Hair follicle dermal papilla cell (primary cell): ENCODE results near the gene MICB. TPM values are rescaled to one million over a fixed set of nuclear protein-coding genes. Genes with fewer than 3 reads are reported as not detected.

Experiments
- small RNA-seq: library from RNA; depleted of rRNA; stranded (forward); fragments of <200 nt; gene quantifications from one replicate; pipeline ENCODE3, GENCODE V24; 2012
- total RNA-seq: library from RNA; depleted of rRNA; stranded (reverse); fragments of >200 nt; gene quantifications from 2 replicates; pipeline ENCODE4 v1.2.3, GENCODE V29; 2012

The MICB gene
- total RNA-seq: 12.9 and 15.9 TPM in 2 replicates

DNA sequence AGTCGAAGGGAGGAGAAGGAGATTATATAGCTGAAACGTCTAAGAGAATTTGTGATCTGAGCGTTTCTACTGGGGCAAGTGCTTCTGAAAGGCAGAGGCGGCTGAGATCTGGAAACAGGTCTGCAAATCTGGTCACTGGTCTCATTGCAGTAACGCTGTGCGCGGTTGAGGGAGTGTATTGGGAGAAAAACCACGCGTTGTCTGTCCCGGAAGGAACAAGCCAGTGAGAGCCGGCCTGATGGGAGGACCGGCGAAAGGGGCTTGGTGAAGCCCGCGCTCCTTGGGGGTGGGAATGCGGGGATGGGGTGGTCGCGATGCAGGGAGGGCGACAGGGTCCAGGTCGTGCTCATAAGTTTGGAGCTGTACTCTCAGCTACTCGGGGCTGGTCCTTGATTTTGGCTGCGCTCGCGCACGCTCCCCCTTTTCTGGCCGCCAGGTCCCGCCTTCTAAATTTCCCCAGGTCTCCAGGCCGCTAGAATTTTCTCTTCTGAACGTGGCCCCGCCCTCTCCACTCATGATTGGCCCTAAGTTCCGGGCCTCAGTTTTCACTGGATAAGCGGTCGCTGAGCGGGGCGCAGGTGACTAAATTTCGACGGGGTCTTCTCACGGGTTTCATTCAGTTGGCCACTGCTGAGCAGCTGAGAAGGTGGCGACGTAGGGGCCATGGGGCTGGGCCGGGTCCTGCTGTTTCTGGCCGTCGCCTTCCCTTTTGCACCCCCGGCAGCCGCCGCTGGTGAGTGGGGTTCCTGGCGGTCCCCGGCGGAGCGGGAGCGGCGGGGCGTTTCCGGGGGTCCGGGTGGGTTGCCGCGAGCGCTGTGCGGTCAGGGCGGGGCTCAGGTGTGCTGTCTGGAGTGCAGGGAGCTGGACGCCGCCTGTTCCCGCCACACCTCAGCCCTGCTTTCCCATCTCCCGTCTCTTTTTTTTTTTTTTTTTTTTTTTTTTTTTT, at the start of gene MICB:
TSS of gene MICB (plus strand) at position 615 of the 946 bp plus-strand sequence. CDS start at position 664, 49 bp downstream.

GRCh38 chr6:31528821-31529328, 30.9 kb downstream of the MICB start, which contains the start of gene MCCD1:
Gene MCCD1, plus strand, starts transcription at chr6:31528962. Its CDS starts 53 bp downstream, at chr6:31529015.

DNA sequence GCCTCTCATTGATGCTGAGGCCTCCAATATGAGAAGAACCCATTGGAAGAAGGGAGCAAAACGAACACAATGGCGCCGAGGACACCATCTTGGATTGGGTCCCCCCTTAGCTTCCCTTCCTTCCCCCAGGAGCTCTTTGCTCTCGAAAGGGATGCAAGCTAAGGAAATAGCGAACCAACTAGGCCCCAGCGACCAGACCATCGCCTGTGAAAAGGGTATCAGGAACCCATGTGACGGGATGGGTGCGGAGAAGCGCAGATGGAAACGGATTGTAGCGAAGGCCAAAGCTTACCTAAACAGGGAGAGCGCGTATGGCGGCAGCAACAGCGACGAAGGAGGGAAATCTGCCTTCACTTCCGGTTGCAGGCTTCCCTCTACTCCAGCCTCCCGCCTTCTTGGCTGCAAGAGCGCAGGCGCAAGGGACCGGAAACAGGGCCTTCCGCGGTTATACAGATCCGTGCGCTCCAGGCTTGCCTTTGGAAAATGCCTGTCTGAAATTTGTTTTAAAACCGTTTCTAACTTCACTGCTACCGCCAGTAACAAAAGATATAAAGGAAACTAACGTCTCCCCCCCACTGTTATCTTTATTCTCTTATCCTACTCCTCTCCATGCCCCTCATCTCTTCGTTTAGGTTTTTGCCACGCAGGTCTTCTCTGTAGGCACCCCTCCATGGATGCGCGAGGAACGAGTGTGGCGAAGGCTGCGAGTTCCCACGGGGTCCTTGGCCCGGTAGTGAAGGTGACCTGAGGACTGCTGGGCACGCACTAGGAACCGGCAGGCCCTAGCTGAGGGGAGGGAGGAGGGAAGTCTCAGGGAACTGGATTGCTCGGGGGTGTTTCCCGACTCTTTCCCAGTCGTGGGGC, 43.9 kb downstream of the MICB start, which contains the start of gene DDX39B:
TSS of gene DDX39B (minus strand) at position 346 of the 864 bp plus-strand sequence. CDS start 1,471 bp downstream, outside the sequence.

DNA sequence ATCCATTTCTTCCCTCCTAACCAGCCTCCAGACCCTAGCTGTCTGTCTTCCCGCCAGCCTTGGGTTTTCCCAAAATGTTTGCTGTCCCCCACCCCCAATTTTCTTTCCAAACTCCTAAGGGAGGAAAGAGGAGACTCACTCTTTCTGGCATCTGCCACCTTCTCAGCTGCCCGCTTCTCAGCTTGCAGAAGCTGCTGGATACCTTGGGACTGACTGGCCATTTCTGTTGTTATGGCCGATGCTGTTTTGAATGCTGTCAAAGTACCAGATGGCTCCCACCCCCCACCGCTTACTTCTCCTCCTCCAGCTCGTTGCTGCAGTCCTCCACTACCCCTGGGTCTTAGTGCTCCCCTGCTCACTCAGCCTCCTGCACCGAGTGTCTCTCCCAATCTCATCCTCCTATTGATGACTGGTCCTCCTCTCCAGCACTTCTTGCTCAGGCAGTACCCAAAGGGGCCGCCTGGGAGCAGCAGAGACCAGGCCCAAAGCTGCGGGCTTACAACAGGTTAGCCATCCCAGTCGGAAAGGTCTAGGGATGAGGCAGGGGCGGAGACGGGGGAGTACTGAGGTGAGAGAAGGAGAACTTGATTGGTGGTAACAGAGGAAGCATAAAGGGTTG, 48.5 kb downstream of the MICB start, which contains the start of gene ATP6V1G2:
TSS of gene ATP6V1G2 (minus strand) at position 270 of the 619 bp plus-strand sequence. CDS start at position 221, 49 bp downstream.

DNA sequence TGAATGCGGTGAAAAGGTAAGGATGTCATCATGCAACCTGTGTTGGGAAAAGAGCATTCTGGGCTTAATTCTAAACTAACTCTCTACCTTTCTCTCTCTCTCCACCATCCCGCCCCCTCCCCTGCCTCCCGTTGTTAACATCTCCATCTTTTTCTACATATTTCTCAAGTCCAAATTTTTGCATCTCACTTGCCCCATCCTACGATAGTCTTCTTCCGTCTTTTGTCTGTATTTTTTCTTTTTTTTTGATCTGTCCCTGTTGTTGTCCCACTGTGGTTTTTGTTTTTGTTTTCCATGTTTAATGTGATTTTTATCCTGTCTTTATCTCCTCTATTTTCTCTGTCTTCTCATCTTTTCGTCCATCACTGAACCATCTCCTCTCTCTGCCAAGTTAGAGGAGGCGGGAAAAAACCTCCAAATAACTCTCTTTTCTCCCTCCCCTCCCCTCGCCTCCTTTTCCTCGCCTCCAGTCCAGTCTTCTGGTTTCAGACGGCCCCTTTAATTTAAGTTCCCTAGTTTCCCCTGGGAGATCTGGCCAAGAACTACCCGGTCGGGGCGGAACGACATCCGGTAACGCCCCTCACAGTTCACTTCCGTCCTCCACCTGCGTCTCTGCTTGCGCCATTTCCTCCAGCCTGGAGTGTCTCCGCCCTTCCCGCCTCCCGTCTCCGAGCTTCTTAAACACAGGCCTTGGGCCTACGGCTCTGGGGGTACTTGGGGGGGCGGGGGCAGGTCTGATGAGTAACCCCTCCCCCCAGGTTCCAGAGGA, 49.2 kb downstream of the MICB start, which contains the start of gene NFKBIL1:
TSS of gene NFKBIL1 (plus strand) at position 651 of the 769 bp plus-strand sequence. CDS start at position 738, 87 bp downstream.

Small RNAs within 50 kb of the gene (small RNA-seq; reads per million reads assigned to genes)
- gene AL663061.1 (not detected), gene RF00019 (not detected), gene SNORD117 (2,629 reads per million, percentile 100 among the genes with 10 or more reads in this experiment), gene SNORD84 (not detected)

Other genes with a start within 250 kb of the MICB start
- 128 and 530 TPM in 2 replicates for gene HLA-C, start 226.1 kb upstream of the MICB start, total RNA-seq
- 380 and 623 TPM in 2 replicates for gene HLA-B, start 141.0 kb upstream of the MICB start, total RNA-seq
- gene MICA, start 94.5 kb upstream of the MICB start, total RNA-seq: 25.7 and 27.1 TPM in 2 replicates
- gene MCCD1, start 30.8 kb downstream of the MICB start, total RNA-seq: not detected in 2 replicates
- 309 and 338 TPM in 2 replicates for gene DDX39B, start 43.9 kb downstream of the MICB start, total RNA-seq
- 3.4 and 5.7 TPM in 2 replicates for gene ATP6V1G2, start 48.5 kb downstream of the MICB start, total RNA-seq
- gene NFKBIL1, start 49.5 kb downstream of the MICB start, total RNA-seq: 23.2 and 33.2 TPM in 2 replicates
- gene LTA, start 74.1 kb downstream of the MICB start, total RNA-seq: not detected in 2 replicates
- 0.16 TPM in 1 of 2 replicates, not detected in the other for gene TNF, start 77.4 kb downstream of the MICB start, total RNA-seq
- gene LTB, start 84.3 kb downstream of the MICB start, total RNA-seq: not detected in 2 replicates
- gene LST1, start 88.1 kb downstream of the MICB start, total RNA-seq: not detected in 2 replicates
- gene NCR3, start 94.9 kb downstream of the MICB start, total RNA-seq: not detected in 2 replicates
- gene AIF1, start 117.1 kb downstream of the MICB start, total RNA-seq: not detected in 2 replicates
- gene PRRC2A, start 122.6 kb downstream of the MICB start, total RNA-seq: 85.5 and 86.8 TPM in 2 replicates
- 203 and 221 TPM in 2 replicates for gene BAG6, start 154.5 kb downstream of the MICB start, total RNA-seq
- 0.65 and 1.2 TPM in 2 replicates for gene APOM, start 157.7 kb downstream of the MICB start, total RNA-seq
- gene C6orf47, start 162.6 kb downstream of the MICB start, total RNA-seq: 24.4 and 24.5 TPM in 2 replicates
- gene GPANK1, start 166.9 kb downstream of the MICB start, total RNA-seq: 18.5 and 18.8 TPM in 2 replicates
- 117 and 141 TPM in 2 replicates for gene CSNK2B, start 167.9 kb downstream of the MICB start, total RNA-seq
- 6.3 and 8.4 TPM in 2 replicates for gene LY6G5B, start 171.8 kb downstream of the MICB start, total RNA-seq
- 0.16 TPM in 1 of 2 replicates, not detected in the other for gene LY6G5C, start 182.9 kb downstream of the MICB start, total RNA-seq
- 32.8 and 40.7 TPM in 2 replicates for gene ABHD16A, start 205.2 kb downstream of the MICB start, total RNA-seq
- gene LY6G6F, start 208.7 kb downstream of the MICB start, total RNA-seq: not detected in 2 replicates
- not detected in 2 replicates for gene LY6G6D, start 217.2 kb downstream of the MICB start, total RNA-seq
- not detected in 2 replicates for gene LY6G6C, start 223.6 kb downstream of the MICB start, total RNA-seq
- gene MPIG6B, start 225.2 kb downstream of the MICB start, total RNA-seq: not detected in 2 replicates
- gene DDAH2, start 231.2 kb downstream of the MICB start, total RNA-seq: 62.3 and 78.3 TPM in 2 replicates
- gene CLIC1, start 238.4 kb downstream of the MICB start, total RNA-seq: 499 and 664 TPM in 2 replicates
- 9.6 and 11.7 TPM in 2 replicates for gene MSH5, start 241.9 kb downstream of the MICB start, total RNA-seq